Measurements from ENCODE around the gene SPAG16.

- TF ChIP-seq, protein P1, sequence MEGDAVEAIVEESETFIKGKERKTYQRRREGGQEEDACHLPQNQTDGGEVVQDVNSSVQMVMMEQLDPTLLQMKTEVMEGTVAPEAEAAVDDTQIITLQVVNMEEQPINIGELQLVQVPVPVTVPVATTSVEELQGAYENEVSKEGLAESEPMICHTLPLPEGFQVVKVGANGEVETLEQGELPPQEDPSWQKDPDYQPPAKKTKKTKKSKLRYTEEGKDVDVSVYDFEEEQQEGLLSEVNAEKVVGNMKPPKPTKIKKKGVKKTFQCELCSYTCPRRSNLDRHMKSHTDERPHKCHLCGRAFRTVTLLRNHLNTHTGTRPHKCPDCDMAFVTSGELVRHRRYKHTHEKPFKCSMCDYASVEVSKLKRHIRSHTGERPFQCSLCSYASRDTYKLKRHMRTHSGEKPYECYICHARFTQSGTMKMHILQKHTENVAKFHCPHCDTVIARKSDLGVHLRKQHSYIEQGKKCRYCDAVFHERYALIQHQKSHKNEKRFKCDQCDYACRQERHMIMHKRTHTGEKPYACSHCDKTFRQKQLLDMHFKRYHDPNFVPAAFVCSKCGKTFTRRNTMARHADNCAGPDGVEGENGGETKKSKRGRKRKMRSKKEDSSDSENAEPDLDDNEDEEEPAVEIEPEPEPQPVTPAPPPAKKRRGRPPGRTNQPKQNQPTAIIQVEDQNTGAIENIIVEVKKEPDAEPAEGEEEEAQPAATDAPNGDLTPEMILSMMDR (IDR thresholded peaks at IDR 0.05) = no peak
- no peak for TF ChIP-seq EZH2 (IDR thresholded peaks at IDR 0.05; ENCODE audit: borderline replicate concordance, insufficient read depth, low read depth, low read length, poor library complexity, severe bottlenecking)
Observed at GRCh38 chr2:213237251-213237650, 47.0 kb upstream of the SPAG16 start.

Measured in B cell (primary cell).